Breast epithelium (tissue), 4 donors: Measurements from ENCODE around the gene CXorf58. TPM values are rescaled to one million over a fixed set of nuclear protein-coding genes. Genes with fewer than 3 reads are reported as not detected.

Source experiments
- DNase-seq, 2 donors: peaks; one replicate each; pipeline ENCODE4 v3.0.0-alpha.2; 2019; ENCODE audit warnings: low spot score in 2 of 2
- H3K27ac ChIP-seq, 2 donors: fragments of 200-600 bp; sonication (generic) in 1 of 2; one replicate each; pipeline ENCODE4 v1.5.1; 2016 to 2019; ENCODE audit warnings: mild to moderate bottlenecking in 1 of 2
- H3K27me3 ChIP-seq, 2 donors: fragments of 200-600 bp; sonication (generic) in 1 of 2; one replicate each; pipeline versions ENCODE4 v1.5.1 to v1.6.0; 2017 to 2019; ENCODE audit warnings: control low read depth in 1 of 2, mild to moderate bottlenecking in 1 of 2
- H3K36me3 ChIP-seq: fragments of 200-600 bp; one replicate; pipeline ENCODE4 v1.5.1; 2019
- H3K4me1 ChIP-seq, 2 donors: fragments of 200-600 bp; sonication (generic); one replicate each; pipeline ENCODE4 v1.5.1; 2016 to 2019; ENCODE audit warnings: control low read depth in 1 of 2
- H3K4me3 ChIP-seq, 3 donors: fragments of 200-600 bp; sonication (generic); 1 replicate in 2 of 3; 2 replicates in 1 of 3; pipeline ENCODE4 v1.5.1; 2016 to 2019; ENCODE audit warnings: mild to moderate bottlenecking in 3 of 3, moderate library complexity in 2 of 3
- H3K9me3 ChIP-seq, 2 donors: fragments of 200-600 bp; sonication (generic) in 1 of 2; one replicate each; pipeline ENCODE4 v1.5.1; 2016 to 2019; ENCODE audit warnings: control low read depth in 1 of 2
- POLR2A ChIP-seq: fragments of 450-650 bp; IDR thresholded peaks from one replicate; pipeline ENCODE4 v1.6.1; 2016; ENCODE audit warnings: antibody characterized with exemption, mild to moderate bottlenecking, moderate library complexity
- POLR2AphosphoS5 ChIP-seq, 3 donors: sonication (generic); formaldehyde crosslinking; IDR thresholded peaks; one replicate each; pipeline ENCODE4 v1.6.1; 2017; ENCODE audit warnings: antibody characterized with exemption in 3 of 3
- intact Hi-C: fragments of 100-400 bp; cut with DNase I; formaldehyde crosslinking; loops from one replicate; pipeline ENCODE4 v1.15.1; 2023; ENCODE audit warnings: low total_unique reads
- total RNA-seq, 3 donors: library from RNA; depleted of rRNA; stranded (reverse); fragments of >200 nt; gene quantifications; one replicate each; pipeline ENCODE4 v1.1.0, GENCODE V29; 2016
- TF ChIP-seq, protein P1 (sequence below), 3 donors: fragments of 450-650 bp; IDR thresholded peaks; one replicate each; pipeline ENCODE4 v1.5.1; 2016 to 2017; ENCODE audit warnings: antibody characterized with exemption in 3 of 3, mild to moderate bottlenecking in 3 of 3, moderate library complexity in 3 of 3

The CXorf58 gene
- total RNA-seq, 3 donors from 2014 or later: 1.5 TPM; not detected in 2

DNA sequence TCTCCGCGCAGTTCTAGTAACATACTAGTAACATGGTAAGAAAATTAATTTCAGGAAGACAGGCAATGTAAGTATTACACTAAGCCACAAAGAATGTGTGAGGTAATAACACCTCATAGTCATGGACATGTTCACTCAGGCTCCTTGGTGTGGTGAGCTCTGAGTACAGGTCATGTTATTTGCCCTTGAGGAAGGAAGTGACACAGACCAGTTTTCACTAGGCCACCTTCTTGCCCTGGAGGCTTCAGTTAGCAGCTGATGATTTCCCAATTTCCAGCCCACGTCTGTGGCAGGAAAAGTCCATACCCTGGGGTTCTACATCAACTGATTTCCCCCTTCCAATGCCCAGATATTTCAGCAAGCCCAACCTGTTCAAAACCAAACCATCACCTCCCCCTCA lies 6.7 kb upstream of the CXorf58 start:
- Histone ChIP-seq H3K9me3 (no peaks in the 10 kb centered on the region), H3K4me3 (no peak overlapping the region), H3K36me3 (no peaks in the 10 kb centered on the region), H3K4me1 (no peaks in the 10 kb centered on the region), H3K27ac (peak overlapping the region; percentile 39 to 64), H3K27me3 (peaks cover 0 to 19% of the 10 kb centered on the region in 2 donors)
- TF ChIP-seq, protein P1, sequence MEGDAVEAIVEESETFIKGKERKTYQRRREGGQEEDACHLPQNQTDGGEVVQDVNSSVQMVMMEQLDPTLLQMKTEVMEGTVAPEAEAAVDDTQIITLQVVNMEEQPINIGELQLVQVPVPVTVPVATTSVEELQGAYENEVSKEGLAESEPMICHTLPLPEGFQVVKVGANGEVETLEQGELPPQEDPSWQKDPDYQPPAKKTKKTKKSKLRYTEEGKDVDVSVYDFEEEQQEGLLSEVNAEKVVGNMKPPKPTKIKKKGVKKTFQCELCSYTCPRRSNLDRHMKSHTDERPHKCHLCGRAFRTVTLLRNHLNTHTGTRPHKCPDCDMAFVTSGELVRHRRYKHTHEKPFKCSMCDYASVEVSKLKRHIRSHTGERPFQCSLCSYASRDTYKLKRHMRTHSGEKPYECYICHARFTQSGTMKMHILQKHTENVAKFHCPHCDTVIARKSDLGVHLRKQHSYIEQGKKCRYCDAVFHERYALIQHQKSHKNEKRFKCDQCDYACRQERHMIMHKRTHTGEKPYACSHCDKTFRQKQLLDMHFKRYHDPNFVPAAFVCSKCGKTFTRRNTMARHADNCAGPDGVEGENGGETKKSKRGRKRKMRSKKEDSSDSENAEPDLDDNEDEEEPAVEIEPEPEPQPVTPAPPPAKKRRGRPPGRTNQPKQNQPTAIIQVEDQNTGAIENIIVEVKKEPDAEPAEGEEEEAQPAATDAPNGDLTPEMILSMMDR (IDR thresholded peaks at IDR 0.05): no peak
- TF ChIP-seq POLR2A: no peak
- no peak for TF ChIP-seq POLR2AphosphoS5 (IDR thresholded peaks at IDR 0.05)
- intact Hi-C loops: loop anchor here (10.0 kb wide), 1 partner anchor 206 kb away; no protein-coding TSS in a partner anchor
- DNase-seq: peak in 1 of 2 donors; percentile 60

DNA sequence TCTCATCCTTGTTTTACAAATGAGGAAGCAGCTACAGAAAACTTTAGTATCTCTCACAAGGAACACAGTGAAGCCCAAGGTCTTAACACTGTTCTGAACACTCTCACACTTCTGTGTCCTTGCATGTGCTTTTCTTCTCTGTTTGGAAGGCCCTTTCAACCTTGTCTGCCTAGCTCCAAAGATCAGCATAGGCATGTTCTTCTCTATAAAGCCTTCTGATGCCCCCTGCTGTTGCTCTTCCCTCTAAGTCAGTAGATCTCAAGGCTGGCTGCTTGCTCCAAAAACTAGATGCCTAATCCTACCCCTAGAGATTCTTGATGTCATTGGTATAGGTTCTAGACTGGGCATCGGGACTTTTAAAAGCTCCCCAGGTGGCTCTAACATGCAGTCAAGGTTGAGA lies 6.0 kb upstream of the CXorf58 start:
- Histone ChIP-seq H3K27ac (peak overlapping the region; percentile 39 to 64), H3K36me3 (no peaks in the 10 kb centered on the region), H3K9me3 (no peaks in the 10 kb centered on the region), H3K4me1 (no peaks in the 10 kb centered on the region), H3K27me3 (peaks cover 0 to 19% of the 10 kb centered on the region in 2 donors), H3K4me3 (peak overlapping the region in 1 of 3 donors; percentile 34)
- peak in 1 of 2 donors; percentile 27 for DNase-seq
- intact Hi-C loops: loop anchor here (10.0 kb wide), 1 partner anchor 207 kb away; no protein-coding TSS in a partner anchor
- TF ChIP-seq POLR2AphosphoS5 (IDR thresholded peaks at IDR 0.05) (peak in 1 of 3 donors; percentile 45), POLR2A (no peak)
- TF ChIP-seq, protein P1 (IDR thresholded peaks at IDR 0.05): peak; percentile 13 to 43 (median 31)

DNA sequence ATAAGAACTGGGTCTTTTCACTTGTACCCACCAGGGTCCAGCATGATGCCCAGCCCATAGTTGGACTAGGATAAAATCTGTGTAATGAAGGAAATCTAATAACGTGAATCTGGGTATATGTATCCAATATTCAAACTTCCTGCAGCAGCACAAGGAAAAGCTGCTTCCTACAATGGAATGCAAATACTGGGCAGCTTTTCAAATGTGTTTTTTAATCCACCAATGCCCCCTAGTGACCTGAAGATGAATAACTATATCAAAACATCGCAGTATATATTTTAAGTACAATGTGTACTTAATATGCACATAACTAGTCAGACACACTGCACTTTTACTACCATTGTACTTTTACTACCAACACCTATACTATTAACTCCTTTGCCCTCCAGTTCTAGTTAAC lies 5.4 kb upstream of the CXorf58 start:
- Histone ChIP-seq H3K36me3 (no peaks in the 10 kb centered on the region), H3K27ac (peak overlapping the region; percentile 39 to 64), H3K4me3 (peak overlapping the region in 1 of 3 donors; percentile 34), H3K9me3 (no peaks in the 10 kb centered on the region), H3K4me1 (no peaks in the 10 kb centered on the region), H3K27me3 (peaks cover 0 to 22% of the 10 kb centered on the region in 2 donors)
- intact Hi-C loops: loop anchor here (10.0 kb wide), 1 partner anchor 208 kb away; no protein-coding TSS in a partner anchor
- no peak for DNase-seq
- TF ChIP-seq, protein P1 (IDR thresholded peaks at IDR 0.05): peak; percentile 47 to 55 (median 48)
- TF ChIP-seq POLR2A (no peak), POLR2AphosphoS5 (IDR thresholded peaks at IDR 0.05) (no peak)

DNA sequence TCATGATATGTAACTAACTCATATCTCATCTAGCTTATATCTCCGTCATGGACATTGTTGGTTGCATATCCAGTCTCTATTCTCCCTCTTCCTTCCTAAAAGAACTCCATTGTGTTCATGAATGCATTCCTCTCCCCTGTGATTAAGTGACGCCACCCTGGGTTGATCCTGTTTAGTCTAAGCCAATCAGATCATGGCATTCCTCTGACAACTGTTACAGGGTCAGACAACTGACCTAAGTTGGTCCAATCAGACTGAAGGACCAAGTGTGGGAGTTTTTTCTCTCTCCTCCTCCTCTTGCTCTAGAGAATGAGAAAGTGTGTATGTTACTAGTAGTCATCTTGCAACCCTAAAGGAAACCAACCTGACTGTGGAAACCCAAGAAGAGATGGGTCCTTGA lies 3.7 kb upstream of the CXorf58 start:
- Histone ChIP-seq H3K27me3 (peaks cover 0 to 36% of the 10 kb centered on the region in 2 donors), H3K36me3 (no peaks in the 10 kb centered on the region), H3K4me3 (no peak overlapping the region), H3K27ac (no peak overlapping the region), H3K9me3 (no peaks in the 10 kb centered on the region), H3K4me1 (no peaks in the 10 kb centered on the region)
- no peak for TF ChIP-seq POLR2A
- TF ChIP-seq, protein P1 (IDR thresholded peaks at IDR 0.05): no peak
- no peak for DNase-seq
- intact Hi-C loops: loop anchor here (10.0 kb wide), 1 partner anchor 209 kb away; no protein-coding TSS in a partner anchor

DNA sequence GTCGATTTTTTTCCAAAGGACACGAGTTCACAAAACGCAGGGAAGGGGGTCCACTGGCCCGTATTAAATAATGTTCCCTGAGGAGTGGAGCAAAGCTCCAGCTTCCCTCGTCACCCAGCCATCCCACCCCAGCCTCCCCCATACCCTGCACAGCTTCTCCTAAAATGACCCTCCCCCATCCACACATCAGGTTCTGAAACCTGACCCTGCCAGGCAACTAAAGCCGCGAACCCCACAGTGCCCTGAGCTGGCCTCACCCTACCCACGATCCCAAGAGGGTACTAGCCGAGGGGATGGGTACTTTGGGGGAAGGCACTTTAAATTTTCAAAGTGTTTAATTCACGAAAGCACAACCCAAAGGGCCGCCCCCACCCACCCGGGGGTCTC lies 702 bp upstream of the CXorf58 start:
- no peaks in the 10 kb centered on the region for H3K36me3 ChIP-seq
- intact Hi-C loops: loop anchor here (5.0 to 10.0 kb wide), 2 partner anchors 120 to 212 kb away; partner anchors contain the start of gene KLHL15

More for the DNA sequence above, 702 bp upstream of the CXorf58 start:
- peak overlapping the region; percentile 54 to 63 (median 62) for H3K4me3 ChIP-seq
- peak overlapping the region; percentile 88 to 89 for H3K27ac ChIP-seq
- TF ChIP-seq POLR2A (no peak), POLR2AphosphoS5 (IDR thresholded peaks at IDR 0.05) (no peak)
- TF ChIP-seq, protein P1 (IDR thresholded peaks at IDR 0.05): no peak
- no peak for DNase-seq
- H3K27me3 ChIP-seq: peaks cover 0 to 37% of the 10 kb centered on the region in 2 donors
- no peaks in the 10 kb centered on the region for H3K9me3 ChIP-seq
- H3K4me1 ChIP-seq: no peaks in the 10 kb centered on the region
